Measurements from ENCODE around the gene LRP3. TPM values are rescaled to one million over a fixed set of nuclear protein-coding genes. Genes with fewer than 3 reads are reported as not detected.
A peak's percentile ranks its signal among the peaks of the same experiment; 100 is the strongest.
"Not testable (repeated sequence)": the region's sequence is repeated elsewhere in the genome, so short reads cannot be mapped to it uniquely, and the experiment has no call there.

LRP3 gene
- total RNA-seq, 1 experiment from 2014 or later: 8.4 TPM

GRCh38 chr19:33202546-33203507 is 8.7 kb downstream of the LRP3 start:
- no peak for DNase-seq (ENCODE audit: low read depth)

DNA sequence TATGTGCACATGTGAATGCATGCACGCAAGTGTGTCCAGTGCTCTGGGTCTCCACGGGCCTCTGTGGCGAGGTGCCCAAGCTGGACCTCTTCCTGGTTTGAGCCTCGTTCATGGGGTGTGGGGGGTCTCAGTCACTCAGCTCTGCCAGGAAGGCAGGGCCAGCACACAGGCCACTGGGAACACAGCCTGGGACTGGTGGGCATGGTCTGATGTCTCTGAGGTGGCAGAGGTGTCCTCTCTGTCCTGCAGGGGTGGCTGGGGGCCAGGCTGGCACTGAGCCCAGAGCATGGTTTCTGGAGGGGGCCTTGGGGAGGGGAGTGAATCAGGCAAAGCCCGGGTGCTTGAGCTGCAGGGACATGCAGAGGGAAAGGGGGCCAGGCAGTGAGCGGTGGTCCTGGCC is 9.4 kb downstream of the LRP3 start:
- DNase-seq (ENCODE audit: low read depth): no peak

- DNase-seq (ENCODE audit: low read depth): no peak
These were observed 10.2 kb downstream of the LRP3 start for GRCh38 chr19:33204136-33204973.

- DNase-seq (ENCODE audit: low read depth): no peak
These were observed 11.0 kb downstream of the LRP3 start for GRCh38 chr19:33205110-33205509.

GRCh38 chr19:33205531-33206260 is 11.6 kb downstream of the LRP3 start:
- no peak for DNase-seq (ENCODE audit: low read depth)

DNA sequence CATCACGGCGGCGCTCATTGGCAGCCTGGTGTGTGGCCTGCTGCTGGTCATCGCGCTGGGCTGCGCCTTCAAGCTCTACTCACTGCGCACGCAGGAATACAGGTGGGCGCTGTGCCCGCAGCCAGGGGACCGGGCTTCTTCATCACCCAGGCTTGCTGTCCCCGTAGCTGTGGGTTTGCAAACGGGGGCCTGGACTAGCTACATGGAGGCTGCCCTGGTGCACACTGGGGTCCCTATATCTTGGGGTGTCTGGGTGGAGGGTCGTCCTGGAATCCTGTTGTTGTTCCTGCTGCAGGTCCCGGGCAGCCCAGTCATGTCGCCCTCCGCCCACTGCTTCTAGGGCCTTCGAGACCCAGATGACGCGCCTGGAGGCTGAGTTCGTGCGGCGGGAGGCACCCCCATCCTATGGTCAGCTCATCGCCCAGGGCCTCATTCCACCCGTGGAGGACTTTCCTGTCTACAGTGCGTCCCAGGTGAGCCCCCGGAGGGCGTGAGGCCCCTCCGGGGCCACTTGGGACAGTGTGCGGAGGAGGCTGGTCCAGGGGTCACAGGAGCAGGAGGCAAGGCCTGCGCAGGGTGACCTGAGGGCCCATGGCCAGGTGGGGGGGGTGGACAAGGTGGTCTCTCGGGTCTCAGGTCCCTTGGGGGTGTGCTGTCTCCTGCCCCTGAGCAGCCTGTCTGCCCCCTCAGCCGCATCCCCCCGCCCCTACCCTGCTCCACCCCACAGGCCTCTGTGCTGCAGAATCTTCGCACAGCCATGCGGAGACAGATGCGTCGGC is 12.3 kb downstream of the LRP3 start:
- DNase-seq (ENCODE audit: low read depth): no peak

- no peak for DNase-seq (ENCODE audit: low read depth)
These were observed 13.0 kb downstream of the LRP3 start for GRCh38 chr19:33207040-33207620.

- DNase-seq (ENCODE audit: low read depth): no peak
These were observed 13.8 kb downstream of the LRP3 start for GRCh38 chr19:33207903-33208302.

DNA sequence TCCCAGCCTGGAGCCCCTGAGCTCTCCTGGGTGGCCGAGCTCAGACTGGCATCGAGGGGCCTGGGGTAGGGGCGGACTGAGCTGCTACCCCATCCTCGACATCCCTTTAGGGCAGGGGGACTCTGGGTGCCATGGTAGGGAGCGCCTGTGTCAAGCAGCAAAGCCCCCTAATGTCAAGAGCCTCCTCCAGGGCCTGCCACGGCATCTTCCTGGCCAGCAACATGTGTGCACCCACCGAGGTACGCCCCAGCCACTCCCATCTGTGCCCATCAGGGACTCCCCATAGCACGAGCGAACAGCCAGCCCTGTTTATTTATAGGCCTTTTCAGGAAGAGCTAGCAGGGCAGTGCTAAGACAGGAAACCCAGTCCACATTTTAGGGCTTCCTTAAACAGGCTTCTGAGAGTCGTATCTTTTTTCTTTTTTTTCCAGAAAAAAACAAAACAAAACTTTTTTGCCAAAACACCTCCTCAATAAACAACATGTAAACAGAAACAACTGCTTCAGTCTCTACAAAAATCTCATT is 14.3 kb downstream of the LRP3 start:
- DNase-seq (ENCODE audit: low read depth): no peak

DNA sequence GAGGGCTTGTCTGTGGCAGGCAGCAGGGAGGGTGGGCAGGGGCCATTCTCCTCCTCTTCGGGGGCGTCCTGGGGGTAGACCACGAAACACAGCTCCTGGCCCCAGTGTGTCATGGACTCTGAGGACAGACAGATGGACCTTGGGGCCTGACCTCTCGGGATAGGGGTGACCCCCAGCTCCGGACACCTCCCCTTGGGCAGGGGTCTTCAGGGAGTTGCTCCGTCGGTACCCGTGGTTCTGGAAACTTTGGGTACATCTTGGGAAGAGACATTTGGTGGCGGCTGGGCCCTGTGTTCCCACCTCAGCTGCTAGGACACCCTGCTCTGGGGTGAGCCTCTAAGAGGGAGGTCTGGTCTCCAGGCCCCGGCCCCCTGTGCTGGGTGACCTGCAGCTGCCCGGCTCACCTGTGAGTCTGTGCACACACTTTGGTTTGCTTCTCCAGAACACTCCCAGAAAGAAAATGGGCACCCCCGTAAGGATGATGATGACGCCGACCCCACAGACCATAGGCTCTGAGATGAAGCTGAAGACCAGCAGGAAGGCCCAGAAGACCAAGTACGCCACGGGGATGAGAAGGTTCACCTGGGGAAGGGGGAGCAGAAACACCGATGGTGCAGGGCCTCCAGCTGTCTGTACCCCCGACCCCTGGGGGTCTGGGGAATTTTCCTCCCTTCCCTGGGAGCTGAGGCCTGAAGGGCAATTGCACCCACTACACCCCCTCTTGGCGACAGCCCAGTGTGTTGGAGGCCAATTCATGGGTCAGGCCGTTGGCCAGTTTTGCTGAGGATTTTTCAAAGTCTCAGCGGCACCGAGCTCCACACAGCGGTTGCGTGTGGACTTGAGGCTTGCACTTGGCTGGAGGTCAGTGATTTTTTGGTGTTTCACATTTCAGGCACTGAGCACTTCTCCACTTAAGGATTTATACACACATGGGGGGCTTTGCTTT is 15.0 kb downstream of the LRP3 start:
- DNase-seq (ENCODE audit: low read depth): no peak

DNA sequence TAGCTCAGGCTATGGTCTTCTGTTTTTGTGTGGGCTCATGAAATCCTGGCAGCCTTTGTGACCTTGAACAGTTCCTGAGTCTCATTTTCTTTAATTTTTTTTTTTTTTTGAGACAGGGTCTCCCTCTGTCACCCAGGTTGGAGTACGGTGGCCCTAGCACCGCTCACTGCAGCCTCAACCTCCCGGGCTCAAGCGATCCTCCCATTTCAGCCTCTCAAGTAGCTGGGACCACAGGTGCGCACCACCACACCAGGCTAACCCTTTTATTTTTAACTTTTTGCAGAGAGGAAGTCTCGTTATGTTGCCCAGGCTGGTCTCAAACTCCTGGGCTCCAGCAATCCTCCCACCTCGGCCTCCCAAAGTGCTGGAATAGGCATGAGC is 15.7 kb downstream of the LRP3 start:
- not testable (repeated sequence) for DNase-seq (ENCODE audit: low read depth)

GRCh38 chr19:33210266-33210940 is 16.3 kb downstream of the LRP3 start:
- no peak for DNase-seq (ENCODE audit: low read depth)

DNA sequence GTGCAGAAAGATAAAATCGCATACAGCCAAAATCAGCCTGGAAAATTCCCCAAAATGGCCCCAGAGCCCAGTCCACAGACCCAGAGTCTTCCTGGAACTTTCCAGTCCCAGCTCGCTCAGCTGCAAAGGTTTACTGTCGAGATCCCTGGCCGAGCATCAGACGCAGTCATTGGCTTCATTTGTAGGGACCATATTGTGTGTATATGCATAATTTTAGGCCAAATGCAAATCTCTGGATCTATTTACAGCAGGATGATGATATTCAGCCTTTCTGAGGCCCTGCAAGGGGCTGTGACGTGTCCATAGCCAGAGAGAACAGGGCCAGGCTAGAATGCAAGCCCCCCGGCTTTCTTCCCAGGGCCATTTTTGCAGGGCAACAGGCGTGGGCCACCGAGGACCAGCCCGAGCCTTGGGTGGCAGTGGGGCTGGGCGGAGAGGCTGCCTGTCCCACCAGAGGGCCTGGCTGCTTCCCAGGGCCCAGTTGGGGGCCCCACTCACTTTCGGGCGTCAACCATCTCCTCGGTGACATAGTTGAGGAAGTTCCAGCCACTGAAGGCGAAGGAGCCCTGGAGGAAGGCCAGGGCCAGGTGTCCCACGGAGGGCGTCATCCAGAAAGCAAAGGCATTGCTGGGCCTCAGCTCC is 17.8 kb downstream of the LRP3 start:
- no peak for DNase-seq (ENCODE audit: low read depth)

DNA sequence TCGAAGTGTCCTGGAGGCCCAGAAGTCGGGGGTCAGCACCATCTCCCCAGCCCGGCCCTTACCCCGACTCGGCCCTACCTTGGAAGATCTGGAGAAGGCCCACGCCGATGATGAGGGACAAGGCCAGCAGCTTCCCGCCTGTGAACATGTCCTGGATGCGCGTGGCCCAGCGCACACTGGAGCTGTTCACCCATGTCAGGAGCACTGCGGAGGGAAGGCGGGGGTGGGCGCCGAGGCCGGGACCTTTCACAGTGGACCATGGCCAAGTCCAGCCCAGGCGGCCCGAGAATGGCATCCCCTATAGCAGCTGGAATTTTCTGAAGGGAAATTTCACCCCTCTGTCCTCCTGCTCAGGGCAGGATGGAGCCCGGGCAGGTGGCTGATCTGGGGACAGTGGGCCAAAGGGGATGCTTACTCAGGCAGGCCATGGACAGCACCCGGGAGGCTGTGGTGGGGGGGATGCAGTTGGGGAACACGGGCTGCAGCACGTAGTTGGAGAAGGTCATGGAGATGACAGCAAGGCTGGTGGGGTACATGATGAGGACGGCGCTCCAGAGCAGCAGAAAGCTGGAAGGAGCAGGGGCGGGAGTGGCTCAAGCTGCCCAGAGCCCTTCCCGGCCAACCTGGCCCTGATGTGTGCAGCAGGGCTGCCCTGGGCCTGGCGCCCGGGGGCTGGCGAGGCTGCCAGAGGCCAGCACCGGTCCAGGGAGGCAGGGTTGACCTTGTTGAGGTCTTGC is 18.5 kb downstream of the LRP3 start:
- DNase-seq (ENCODE audit: low read depth): no peak

- DNase-seq (ENCODE audit: low read depth): peak; percentile 37
These were observed 20.5 kb downstream of the LRP3 start for GRCh38 chr19:33214596-33214995.

GRCh38 chr19:33215438-33216197 is 21.5 kb downstream of the LRP3 start:
- DNase-seq (ENCODE audit: low read depth): no peak
